NOMO-1 treated with DMSO at 0.1 percent for 48 hours (cell line): ENCODE data around the gene NCAM2.

Experiments used
- DNase-seq: peaks from one replicate; lab custom pipeline; 2025; ENCODE audit not compliant: unreplicated experiment; lab: John Stamatoyannopoulos, UW

The NCAM2 gene

DNA sequence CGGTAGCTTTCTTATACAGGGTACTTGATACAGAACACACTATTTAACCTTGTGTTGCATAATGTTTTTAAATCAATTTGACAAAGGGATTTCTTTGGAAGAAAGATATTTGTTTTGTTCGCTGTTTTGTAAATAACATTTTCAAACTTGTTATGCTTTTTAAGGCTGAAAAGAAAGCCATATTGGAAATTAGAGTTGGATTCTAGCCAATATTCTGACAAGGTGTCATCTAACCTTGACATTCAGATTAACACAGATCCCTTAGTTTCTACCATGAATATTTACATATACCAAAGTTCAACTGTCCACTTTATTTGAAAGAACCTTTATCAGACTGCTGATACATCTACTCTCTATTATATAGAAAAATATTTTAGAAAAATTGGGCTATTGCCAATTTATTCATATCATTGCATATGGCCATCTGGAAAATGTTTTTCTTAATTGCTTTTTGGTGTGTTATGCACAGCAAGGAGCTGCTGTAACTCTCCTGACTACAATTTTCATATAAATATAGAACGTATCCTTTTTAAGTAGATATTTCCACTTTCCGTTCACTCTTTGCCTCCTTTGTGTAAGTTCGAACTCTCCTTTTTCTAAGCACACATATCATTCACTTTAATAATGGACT lies 206.3 kb downstream of the NCAM2 start:
- no peak for DNase-seq

DNA sequence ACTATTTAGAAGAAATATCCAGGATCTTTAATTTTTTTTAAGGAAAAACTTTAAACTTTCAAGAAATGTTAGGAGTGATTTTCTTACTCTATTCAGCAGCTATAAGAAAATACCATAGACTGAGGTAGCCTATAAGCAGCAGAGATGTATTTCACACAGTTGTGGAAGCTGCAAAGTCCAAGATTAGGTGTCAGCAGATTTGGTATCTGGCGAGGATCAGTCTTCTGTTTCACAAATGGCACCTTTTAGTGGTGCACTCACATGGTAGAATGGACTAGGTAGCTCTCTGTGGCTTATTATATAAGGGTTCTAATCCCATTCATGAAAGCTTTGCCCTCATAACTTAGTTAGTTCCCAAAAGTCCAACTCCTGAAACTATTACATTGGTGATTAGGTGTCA lies 207.4 kb downstream of the NCAM2 start:
- no peak for DNase-seq

DNA sequence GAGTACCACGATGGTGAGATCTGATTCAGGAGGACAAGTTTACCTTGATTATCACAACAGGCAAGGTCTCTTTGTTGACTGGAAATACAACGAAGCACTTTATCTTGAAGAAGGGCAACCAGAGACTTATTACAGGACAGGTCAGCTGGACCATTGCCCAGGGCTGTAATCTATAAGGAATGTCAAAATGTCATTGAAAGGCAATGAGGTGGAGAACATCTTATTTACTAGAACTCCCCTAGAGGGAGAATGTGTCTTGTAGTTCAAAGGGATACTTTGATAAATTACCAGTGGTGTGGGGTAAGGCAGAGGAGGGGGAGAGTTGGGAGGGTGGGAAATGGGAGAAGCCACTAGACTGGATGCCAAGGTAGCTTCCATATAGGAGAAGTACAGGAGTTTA lies 212.3 kb downstream of the NCAM2 start:
- DNase-seq = no peak

DNA sequence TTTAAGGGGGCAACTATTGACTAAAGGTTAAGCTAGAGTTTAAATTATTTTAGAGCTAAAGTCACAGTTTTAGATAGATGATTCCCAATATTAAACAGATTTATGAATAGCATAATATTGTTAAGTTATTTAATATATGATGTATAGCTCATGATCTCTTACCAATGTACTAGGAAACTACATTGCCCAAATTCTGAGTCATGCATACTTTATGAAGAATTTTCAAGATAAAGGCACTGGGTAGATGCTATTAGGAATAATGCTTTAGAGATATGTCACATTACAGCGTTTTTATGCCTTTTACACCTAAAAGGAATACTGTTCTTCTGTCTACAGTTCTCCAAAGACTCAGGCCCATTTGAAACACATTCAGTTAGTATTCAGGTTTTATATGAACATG lies 215.1 kb downstream of the NCAM2 start:
- no peak for DNase-seq

DNA sequence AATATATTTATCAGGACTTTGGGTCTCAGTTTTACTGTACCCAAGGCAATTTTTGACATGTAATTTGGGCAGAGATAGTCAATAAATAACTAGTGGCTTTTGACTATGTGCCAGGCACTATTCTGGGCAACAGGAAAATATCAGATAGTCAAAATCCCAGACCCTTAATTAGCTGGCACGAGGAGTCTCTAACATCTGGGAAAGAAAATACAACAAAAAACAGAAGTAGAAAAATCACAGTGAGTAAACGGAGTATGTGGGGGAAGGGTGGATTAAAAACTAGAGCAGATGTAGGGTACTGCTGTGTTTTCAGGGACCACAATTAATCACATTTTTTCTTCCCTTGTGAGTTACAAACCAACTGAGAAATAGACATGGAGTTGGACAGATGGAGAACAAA lies 217.8 kb downstream of the NCAM2 start:
- DNase-seq = no peak

DNA sequence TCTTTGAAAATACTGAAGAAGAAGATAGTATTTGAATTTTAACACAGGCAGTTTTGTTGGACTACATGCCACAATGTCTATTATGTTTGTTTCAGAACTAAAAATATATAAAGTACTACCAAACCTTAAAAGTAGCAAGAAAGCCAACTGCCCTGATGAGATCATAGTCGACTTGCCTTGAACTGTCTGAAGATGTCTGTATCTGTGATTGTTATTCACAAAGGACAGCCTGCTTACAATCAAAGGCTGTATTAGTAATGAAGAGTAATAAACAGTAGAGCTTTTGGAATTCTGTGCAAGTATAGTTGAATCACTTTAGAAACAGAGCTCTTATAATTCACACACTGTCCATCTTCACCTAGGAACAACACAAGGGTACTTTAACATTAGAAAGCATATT lies 228.3 kb downstream of the NCAM2 start:
- DNase-seq = no peak

DNA sequence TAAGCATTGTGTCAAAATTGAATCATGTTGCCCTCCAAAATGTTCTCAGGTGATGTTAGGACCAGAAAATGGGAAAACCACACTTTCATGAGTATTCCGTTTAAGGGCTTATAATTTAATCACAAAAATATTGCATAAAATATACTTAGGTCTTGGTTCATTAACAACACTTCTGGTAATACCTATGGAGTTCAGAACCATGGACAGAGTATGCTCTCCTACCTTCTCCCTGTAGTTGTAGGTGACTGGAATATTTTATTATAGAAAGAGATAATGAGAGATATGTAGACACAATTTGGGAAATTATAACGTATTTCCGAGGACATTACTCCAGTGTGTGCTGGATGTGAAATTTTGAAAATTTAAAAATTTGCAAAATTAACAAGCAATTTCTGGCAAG lies 232.5 kb downstream of the NCAM2 start:
- no peak for DNase-seq

DNA sequence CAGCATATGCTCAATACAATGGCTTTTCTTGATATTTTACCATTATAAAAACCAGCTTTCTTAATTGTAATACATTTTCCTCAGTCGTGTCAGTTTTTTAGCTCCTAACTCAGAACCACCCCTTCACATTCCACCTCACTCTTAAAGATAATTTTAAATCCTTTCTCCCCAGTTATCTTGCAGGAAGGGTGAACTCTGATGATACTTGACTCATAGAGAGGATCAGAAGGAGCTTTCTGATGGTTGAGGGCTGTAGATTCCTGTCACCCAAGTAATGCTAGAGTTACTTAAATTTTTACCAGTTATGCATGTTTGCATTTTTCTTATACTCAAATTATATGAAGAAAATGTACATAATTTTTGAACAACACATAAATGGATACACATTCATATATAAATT lies 233.7 kb downstream of the NCAM2 start:
- DNase-seq = no peak

DNA sequence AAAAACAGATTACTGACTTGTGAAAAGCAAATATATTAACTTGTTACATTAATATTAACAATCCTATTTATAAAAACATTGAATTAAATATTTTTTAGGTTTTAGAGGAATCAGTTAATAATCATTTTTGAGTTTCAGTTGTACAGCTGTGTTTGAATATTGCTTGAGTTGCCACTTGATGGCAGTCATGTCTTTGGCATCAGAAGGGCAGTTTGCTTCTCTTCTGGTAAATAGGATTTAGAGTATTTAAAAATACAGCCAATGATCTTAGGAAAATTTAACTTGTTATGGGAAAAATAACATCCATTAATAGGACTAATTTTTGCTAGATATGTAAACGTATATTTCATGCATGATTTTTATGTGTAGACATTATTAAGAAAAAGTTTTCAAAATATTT lies 234.1 kb downstream of the NCAM2 start:
- DNase-seq = peak; percentile 31

DNA sequence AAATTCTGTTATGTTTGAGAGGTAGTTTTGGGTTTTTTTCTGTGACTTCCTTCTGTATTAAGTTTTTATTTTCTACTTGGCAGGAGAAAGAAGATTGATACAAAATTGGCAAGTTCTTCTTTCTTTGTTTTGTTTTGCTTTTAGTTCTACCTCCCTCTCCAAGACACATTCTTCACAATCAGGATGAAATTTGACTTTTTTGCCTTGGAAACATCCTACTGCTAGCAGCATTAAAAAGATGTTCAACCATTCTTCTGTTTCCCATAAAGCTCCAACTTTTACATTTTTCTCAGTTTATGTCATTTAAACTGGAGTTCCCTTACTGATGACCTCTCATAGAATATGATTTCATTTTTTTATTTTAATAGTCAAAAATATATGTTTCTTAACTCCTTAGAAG lies 234.8 kb downstream of the NCAM2 start:
- no peak for DNase-seq

DNA sequence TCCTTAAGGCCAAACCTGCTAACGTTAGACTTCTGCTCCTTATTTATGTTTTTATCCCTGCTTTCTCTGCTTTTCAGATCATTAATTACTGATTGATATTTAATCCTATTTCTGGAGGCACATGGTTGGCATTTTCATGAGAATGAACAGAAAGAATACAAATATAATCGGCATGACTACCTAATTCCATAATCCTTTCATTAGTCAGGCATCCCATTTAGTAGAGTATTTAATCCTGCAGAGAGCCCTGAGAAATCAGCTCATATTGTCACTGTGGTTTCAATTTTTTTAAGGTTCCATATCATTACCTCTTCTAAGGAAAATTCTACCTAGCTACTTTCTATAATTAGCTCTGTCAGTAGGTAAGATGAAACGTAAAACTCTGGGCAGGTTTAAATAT lies 238.8 kb downstream of the NCAM2 start:
- no peak for DNase-seq

DNA sequence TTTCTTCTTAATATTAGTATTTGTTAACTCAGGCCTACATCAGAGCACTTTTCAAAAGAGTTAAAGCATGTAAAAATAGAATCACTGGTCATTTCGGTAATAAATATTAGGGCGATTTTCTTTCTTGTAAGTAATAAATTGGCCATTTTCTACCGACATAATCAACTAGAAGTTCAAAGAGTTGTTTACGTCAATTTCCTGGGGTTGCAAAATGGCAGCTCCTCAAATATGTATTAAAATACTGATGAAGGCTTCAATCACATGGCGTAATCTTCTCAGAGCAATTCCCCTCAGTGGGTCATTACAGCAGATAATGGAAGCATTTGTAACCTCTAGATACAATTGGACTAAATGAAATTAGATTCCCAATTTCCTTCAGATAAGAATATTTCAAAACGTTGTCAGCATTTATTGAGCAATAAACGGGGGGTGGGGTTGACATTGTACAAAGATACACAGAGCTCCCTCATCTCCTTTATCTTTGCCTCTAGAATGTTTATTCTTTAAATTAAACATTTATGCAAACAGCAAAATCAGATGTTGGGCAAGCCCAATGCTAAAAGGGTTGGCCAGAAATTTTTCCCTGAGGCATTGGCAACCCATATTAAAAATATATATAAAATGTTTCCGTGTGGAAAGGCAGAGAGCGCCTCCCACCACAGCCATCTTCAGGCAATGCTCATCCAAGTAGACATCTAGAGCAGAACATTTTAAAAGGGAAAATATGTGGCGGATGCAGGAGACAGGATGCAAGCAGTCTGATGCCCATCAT lies 240.6 kb downstream of the NCAM2 start:
- no peak for DNase-seq

DNA sequence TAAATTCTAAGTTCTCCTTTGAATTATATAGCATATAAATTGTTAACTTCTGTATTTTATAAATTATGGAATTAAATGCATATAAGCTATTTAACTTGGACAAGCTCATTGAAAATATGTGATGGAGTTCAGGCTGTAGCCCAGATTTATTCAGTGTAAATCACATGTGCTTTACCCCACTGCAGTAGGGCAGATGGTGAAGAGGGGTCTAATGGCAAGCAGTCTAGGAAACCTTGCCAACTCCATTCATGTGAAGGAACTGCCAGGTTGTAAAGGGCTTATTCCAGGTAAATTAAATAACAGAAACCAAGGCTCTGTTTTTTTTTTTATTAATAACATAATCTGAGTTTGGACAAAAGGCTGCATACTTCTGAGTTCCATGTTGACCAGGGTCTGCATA lies 243.2 kb downstream of the NCAM2 start:
- no peak for DNase-seq

DNA sequence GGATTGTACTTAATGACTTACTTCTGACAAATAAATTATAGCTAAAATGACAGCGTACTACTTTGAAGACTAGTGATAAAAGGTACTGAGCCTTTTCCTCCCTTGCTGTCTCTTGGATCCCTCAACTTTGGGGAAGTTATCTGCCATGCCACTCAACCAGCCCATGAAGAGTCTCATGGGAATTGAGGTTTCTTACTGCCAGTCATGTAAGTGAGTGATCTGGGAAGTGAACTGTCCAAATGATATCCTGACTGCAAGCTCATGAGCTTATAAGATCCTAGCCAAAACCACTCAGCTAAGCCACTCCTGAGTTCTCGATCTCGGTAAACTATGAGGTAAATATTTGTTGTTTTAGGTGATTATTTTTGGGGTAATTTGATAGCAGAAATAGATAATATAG lies 247.8 kb downstream of the NCAM2 start:
- no peak for DNase-seq

DNA sequence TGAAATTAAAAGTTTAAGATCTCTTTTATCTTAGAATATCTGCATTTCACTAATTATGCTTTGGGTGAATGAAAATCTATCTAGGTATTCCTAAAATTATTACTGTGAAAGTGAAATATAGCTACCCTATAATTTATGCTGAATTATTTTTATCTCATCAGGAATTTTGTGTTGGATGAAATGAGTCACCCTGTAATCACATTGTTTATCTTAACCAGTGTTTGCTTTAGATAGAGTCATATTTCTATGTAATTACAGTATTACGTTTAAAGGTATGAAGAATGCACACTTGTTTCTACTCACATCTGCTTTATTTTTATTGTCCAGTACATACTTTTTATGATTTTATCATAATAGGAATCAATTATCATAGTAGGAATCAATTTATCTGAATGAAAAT lies 249.2 kb downstream of the NCAM2 start:
- no peak for DNase-seq

DNA sequence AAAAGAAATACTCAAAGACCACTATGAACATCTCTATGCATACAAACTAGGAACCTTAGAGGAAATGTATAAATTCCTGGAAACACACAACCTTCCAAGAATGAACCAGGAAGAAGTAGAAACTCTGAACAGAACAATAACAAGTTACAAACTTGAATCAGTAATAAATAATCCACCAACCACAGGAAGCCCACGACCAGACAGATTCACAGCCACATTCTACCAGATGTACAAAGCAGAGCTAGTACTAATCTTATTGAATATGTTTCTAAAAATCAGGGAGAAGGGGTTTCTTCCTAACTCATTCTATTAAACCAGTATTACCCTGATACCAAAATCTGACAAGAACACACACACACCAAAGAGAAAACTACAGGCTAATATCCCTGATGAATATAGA lies 263.8 kb downstream of the NCAM2 start:
- no peak for DNase-seq

DNA sequence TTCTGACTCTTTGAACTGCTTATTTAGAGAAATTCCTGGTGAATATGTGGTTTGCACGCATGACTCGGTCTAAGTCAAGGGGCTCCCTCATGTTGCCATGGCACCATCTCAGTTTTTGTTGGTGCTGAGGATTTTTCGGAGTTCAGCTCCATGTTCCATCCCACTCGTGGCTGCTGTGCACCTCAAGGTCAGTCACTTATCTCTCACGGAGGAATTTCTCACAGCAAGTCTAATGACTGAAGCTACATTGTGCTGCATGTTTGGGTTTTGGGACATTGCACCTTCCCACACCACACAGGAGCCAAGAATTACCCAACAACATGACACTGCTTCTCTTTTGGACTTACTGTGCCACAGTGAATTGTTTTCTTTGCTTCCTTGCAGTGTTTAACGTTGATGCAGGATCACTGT lies 269.9 kb downstream of the NCAM2 start:
- DNase-seq = no peak

DNA sequence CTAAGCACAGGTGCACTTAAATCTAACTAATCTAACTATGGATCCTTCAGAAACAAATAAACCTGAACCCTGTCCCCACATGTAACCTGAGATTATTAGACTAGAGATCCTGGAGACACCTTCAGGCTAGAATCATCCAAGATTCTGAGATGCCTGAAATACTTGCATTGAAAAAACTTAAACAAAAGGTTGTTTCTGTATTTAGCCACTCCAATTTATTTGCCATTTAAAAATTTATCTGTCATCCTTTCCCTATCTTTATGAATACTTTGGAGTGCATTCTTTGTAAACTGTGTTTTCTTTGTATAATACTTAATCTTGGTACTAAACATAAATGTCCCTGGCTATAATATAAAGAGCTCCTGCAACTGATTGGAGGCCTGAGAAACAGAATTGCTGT lies 270.7 kb downstream of the NCAM2 start:
- no peak for DNase-seq

DNA sequence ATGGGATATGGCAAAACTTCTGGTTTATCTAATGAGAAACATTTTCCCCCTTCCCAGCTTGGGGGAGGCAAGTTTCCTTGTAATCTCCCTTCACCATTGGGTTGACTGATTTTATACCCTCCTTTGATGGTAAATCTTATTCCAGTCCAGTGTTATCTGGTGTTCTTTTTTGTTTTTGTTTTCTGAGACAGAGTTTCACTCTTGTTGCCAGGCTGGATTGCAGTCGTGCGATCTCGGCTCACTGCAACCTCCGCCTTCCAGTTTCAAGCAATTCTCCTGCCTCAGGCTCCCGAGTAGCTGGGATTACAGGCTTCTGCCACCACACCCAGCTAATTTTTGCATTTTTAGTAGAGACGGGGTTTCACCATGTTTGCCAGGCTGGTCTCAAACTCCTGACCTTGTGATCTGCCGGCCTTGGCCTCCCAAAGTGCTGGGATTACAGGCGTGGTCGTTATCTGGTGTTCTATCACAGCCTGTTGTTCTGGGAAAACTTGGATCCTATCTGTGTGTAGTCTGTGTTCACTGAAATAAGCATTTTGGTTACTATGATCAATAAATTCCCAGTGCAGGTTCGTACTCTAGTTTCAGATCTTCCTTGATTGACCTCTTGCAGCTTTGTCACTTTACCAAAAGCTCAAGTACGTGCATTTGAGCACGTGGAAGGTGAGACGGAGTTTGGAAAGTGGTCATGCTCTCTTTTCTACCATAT lies 281.1 kb downstream of the NCAM2 start:
- no peak for DNase-seq

DNA sequence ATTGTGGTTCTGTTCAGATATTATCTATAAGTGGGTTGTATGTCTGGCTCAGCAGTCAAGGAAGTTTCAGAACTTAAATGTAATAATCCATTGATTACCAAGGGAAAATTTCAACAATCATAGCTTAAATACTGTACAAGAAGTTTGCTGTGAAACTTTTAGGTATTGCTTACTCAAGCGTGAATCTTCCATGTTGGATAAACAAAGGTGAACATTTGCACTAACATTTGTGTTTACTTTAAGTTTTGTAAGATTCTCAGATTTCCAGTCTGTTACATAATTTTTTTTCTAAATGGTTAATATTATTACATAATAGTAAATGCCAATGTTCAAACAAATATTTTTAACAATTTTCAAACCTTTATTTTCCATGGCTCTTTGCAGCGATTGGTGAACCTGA lies 285.6 kb downstream of the NCAM2 start:
- DNase-seq = no peak

DNA sequence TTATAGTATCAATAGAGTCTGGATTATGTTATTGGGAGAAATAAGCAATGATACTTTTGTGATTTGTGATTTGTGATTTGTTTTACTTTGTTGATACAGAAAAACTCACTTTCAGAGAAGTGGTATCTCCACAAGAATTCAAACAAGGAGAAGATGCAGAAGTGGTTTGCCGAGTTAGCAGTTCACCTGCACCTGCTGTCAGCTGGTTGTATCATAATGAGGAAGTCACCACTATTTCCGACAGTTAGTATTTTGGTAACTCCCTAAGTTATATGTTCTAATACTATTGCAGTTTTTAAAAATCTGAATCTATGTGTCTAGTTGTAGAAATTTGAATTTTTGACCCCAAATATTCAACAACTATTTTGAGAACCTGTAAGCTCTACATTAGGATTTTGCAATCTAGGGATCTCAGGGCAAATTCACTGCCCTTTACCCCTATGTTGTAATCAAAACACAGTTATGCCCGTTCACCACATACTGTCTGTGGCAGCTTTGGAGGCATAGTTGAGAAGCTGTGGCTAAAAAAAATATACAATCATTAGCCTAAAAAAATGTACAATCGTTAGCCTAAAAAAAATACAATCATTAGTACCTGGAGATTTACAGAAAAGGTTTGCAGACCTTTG lies 288.1 kb downstream of the NCAM2 start:
- DNase-seq = peak; percentile 42

DNA sequence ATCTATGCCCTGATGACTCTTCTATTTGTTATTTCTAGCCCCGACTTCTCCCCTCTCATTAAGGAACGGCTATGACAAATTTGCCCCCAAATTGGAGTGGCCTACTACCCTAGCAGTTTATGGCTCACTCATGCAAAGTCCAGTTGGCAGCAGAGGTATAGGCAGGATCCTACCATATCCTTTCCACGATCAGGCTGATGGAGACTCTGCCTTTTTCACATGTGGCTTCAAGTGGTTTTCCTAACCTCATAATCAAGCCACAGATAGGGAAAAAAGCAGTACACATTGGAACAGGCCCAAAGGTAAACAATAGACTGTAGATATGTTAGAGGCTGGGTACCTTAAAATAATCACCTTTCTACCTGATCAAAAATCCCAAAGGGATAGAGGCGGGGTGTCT lies 292.5 kb downstream of the NCAM2 start:
- DNase-seq = no peak
